MM.1S (cell line): ENCODE results near the gene MRC1.

Experiments used
- DNase-seq: peaks from one replicate; pipeline ENCODE4 v3.0.0-alpha.2; 2015
- H2AFZ ChIP-seq: fragments of 300-600 bp; sonication (generic); 2 replicates; pipeline ENCODE4 v1.6.0; 2016; ENCODE audit warnings: antibody characterized with exemption, low read length
- H3F3A ChIP-seq: fragments of 300-600 bp; sonication (generic); 2 replicates; pipeline ENCODE4 v1.6.1; 2016; ENCODE audit warnings: mild to moderate bottlenecking, antibody characterized with exemption, low read length, moderate library complexity, mixed read lengths; ENCODE audit not compliant: insufficient read depth
- H3K27ac ChIP-seq: fragments of 300-600 bp; sonication (generic); 2 replicates; pipeline ENCODE4 v1.5.1; 2016; ENCODE audit warnings: mild to moderate bottlenecking, low read length
- H3K27me3 ChIP-seq: fragments of 300-600 bp; sonication (generic); replicated peaks from 2 replicates; pipeline ENCODE4 v1.6.0; 2016; ENCODE audit warnings: low read length; ENCODE audit not compliant: insufficient read depth
- H3K36me3 ChIP-seq: fragments of 300-600 bp; sonication (generic); replicated peaks from 2 replicates; pipeline ENCODE4 v1.6.1; 2016; ENCODE audit warnings: mild to moderate bottlenecking, low read length, mixed read lengths; ENCODE audit not compliant: insufficient read depth
- H3K4me1 ChIP-seq: fragments of 300-600 bp; sonication (generic); 2 replicates; pipeline ENCODE4 v1.6.1; 2016; ENCODE audit warnings: low read length, mixed read lengths
- H3K4me2 ChIP-seq: fragments of 300-600 bp; sonication (generic); 2 replicates; pipeline ENCODE4 v1.6.0; 2016; ENCODE audit warnings: low read depth, low read length
- H3K4me3 ChIP-seq: fragments of 300-600 bp; sonication (generic); 2 replicates; pipeline ENCODE4 v1.5.1; 2016; ENCODE audit warnings: low read length, mixed read lengths
- H3K79me2 ChIP-seq: fragments of 300-600 bp; sonication (generic); 2 replicates; pipeline ENCODE4 v1.6.1; 2016; ENCODE audit warnings: mixed run types, low read length, mixed read lengths
- H3K9ac ChIP-seq: fragments of 300-600 bp; sonication (generic); 2 replicates; pipeline ENCODE4 v1.6.1; 2016; ENCODE audit warnings: low read length, mixed read lengths
- H3K9me2 ChIP-seq: fragments of 300-600 bp; sonication (generic); replicated peaks from 2 replicates; pipeline ENCODE4 v1.6.1; 2016; ENCODE audit warnings: mild to moderate bottlenecking, low read length, mixed read lengths; ENCODE audit not compliant: insufficient read depth
- H3K9me3 ChIP-seq: fragments of 300-600 bp; sonication (generic); replicated peaks from 2 replicates; pipeline ENCODE4 v1.6.1; 2016; ENCODE audit warnings: mild to moderate bottlenecking, low read length, mixed read lengths; ENCODE audit not compliant: insufficient read depth
- H4K20me1 ChIP-seq: fragments of 300-600 bp; sonication (generic); 2 replicates; pipeline ENCODE4 v1.6.1; 2016; ENCODE audit warnings: mild to moderate bottlenecking, low read length, moderate library complexity, mixed read lengths; ENCODE audit not compliant: insufficient read depth
- CTCF ChIP-seq: fragments of 300-600 bp; sonication (generic); IDR thresholded peaks from 2 replicates; pipeline ENCODE4 v1.5.1; 2016; ENCODE audit warnings: antibody characterized with exemption, low read length, mixed read lengths
- EZH2 ChIP-seq: fragments of 300-600 bp; sonication (generic); optimal IDR thresholded peaks from 2 replicates; pipeline ENCODE3; 2017; ENCODE audit warnings: low read depth, mild to moderate bottlenecking, antibody characterized with exemption, low read length, mixed read lengths
- EZH2phosphoT487 ChIP-seq: fragments of 300-600 bp; sonication (generic); IDR thresholded peaks from 2 replicates; pipeline ENCODE4 v1.6.1; 2018; ENCODE audit warnings: antibody characterized with exemption, low read length

Gene MRC1

GRCh38 chr10:17873946-17874345 is 64.8 kb downstream of the MRC1 start:
- H2AFZ ChIP-seq = no peak overlapping the region
- H4K20me1 ChIP-seq = no peaks in the 10 kb centered on the region
- H3K4me2 ChIP-seq = no peak overlapping the region
- no peak for DNase-seq
- H3K79me2 ChIP-seq = no peaks in the 10 kb centered on the region
- no peak overlapping the region for H3K9ac ChIP-seq
- no peak overlapping the region for H3K27ac ChIP-seq
- no peaks in the 10 kb centered on the region for H3K36me3 ChIP-seq
- TF ChIP-seq EZH2 = no peak
- no peak for TF ChIP-seq EZH2phosphoT487
- TF ChIP-seq CTCF = no peak
- H3K27me3 ChIP-seq = no peaks in the 10 kb centered on the region
- no peaks in the 10 kb centered on the region for H3F3A ChIP-seq
- no peaks in the 10 kb centered on the region for H3K4me1 ChIP-seq
- no peak overlapping the region for H3K4me3 ChIP-seq
- no peaks in the 10 kb centered on the region for H3K9me3 ChIP-seq
- H3K9me2 ChIP-seq = no peaks in the 10 kb centered on the region

- Histone ChIP-seq H3K9me2 (no peaks in the 10 kb centered on the region), H3K27me3 (no peaks in the 10 kb centered on the region), H3K4me2 (no peak overlapping the region), H3K36me3 (no peaks in the 10 kb centered on the region), H3K4me3 (no peak overlapping the region), H2AFZ (no peak overlapping the region), H3K4me1 (no peaks in the 10 kb centered on the region), H4K20me1 (no peaks in the 10 kb centered on the region), H3K9ac (no peak overlapping the region), H3F3A (no peaks in the 10 kb centered on the region), H3K79me2 (no peaks in the 10 kb centered on the region), H3K9me3 (no peaks in the 10 kb centered on the region), H3K27ac (no peak overlapping the region)
- TF ChIP-seq EZH2phosphoT487 = no peak
- TF ChIP-seq CTCF = no peak
- TF ChIP-seq EZH2 = no peak
- DNase-seq = no peak
Observed at GRCh38 chr10:17877121-17877520, 68.0 kb downstream of the MRC1 start.

- Histone ChIP-seq H3K4me1 (no peaks in the 10 kb centered on the region), H3K36me3 (no peaks in the 10 kb centered on the region), H3K79me2 (no peaks in the 10 kb centered on the region), H3K9me2 (no peaks in the 10 kb centered on the region), H3K9me3 (no peaks in the 10 kb centered on the region), H3K27ac (no peak overlapping the region), H4K20me1 (no peaks in the 10 kb centered on the region), H3K4me3 (no peak overlapping the region), H3K27me3 (no peaks in the 10 kb centered on the region), H2AFZ (no peak overlapping the region), H3K9ac (no peak overlapping the region), H3K4me2 (no peak overlapping the region), H3F3A (no peaks in the 10 kb centered on the region)
- DNase-seq = no peak
- TF ChIP-seq CTCF = no peak
Observed at GRCh38 chr10:17878896-17879295, 69.7 kb downstream of the MRC1 start.

GRCh38 chr10:17880601-17881000 is 71.5 kb downstream of the MRC1 start:
- H3K27me3 ChIP-seq = no peaks in the 10 kb centered on the region
- H3F3A ChIP-seq = no peaks in the 10 kb centered on the region
- no peak overlapping the region for H3K4me2 ChIP-seq
- H4K20me1 ChIP-seq = no peaks in the 10 kb centered on the region
- H3K4me1 ChIP-seq = no peaks in the 10 kb centered on the region
- DNase-seq = no peak
- H3K27ac ChIP-seq = no peak overlapping the region
- no peaks in the 10 kb centered on the region for H3K9me2 ChIP-seq
- no peaks in the 10 kb centered on the region for H3K79me2 ChIP-seq
- no peaks in the 10 kb centered on the region for H3K36me3 ChIP-seq
- no peaks in the 10 kb centered on the region for H3K9me3 ChIP-seq
- no peak overlapping the region for H3K4me3 ChIP-seq
- TF ChIP-seq CTCF (no peak), EZH2 (no peak), EZH2phosphoT487 (no peak)
- no peak overlapping the region for H2AFZ ChIP-seq
- H3K9ac ChIP-seq = no peak overlapping the region
